ENCODE data around the gene NOTCH1.

DNA sequence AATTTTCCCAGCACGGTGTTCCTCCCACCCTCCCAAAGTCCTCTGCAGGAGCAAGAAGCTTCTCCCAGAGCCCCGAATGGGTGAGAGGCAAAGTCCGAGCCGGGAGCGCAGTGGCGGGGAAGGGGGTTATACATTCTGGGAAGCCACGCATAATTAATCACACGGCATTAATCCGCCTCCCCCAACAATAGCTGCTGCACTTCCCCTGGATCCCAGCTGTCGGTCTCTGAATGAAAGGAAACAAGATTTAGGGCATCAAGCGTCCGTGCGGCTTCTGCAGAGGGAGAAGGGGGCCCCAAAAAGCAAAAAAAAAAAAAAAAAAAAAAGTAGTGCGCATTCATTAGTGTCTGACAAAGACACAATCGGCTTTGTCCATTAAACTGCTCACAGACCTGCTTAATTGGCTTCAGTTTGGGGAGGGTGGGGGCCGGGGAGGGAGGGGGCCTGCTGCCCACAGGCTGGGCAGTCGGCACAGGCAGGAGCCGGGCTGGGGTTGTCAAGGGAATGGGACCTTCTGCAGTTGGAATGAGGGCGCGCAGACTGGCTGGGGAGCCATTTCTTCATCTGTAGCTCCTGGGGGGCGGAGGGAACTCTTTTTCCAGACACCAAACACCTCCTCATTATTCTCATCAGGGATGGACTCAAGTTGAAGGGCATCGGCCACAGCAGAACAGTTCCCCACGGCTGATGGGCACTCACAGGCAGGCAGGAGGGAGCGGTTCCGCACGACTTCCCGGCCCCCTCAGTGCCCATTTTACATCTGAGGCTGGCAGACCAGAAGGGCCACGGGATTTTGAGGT lies 3.4 kb downstream of the NOTCH1 start:
- TF ChIP-seq POLR2AphosphoS5 (IDR thresholded peaks at IDR 0.05; ENCODE audit: low read depth, low read length), result no peak
- TF ChIP-seq SIN3A (IDR thresholded peaks at IDR 0.05; ENCODE audit: borderline replicate concordance, insufficient read depth, low read length), result no peak
